Skeletal muscle tissue (tissue), 4 donors: ENCODE data around the gene MUC4. TPM values are rescaled to one million over a fixed set of nuclear protein-coding genes. Genes with fewer than 3 reads are reported as not detected.

Source experiments
- H3K27ac ChIP-seq: one replicate; pipeline ENCODE4 v1.7.0; 2013; ENCODE audit warnings: mild to moderate bottlenecking, low read depth, low read length, inconsistent platforms
- H3K27me3 ChIP-seq, 3 donors: one replicate each; pipeline ENCODE4 v1.7.0; 2013; ENCODE audit warnings: low read length in 3 of 3; ENCODE audit not compliant: control insufficient read depth in 3 of 3, insufficient read depth in 3 of 3
- H3K36me3 ChIP-seq, 3 donors: one replicate each; pipeline ENCODE4 v1.7.0; 2013; ENCODE audit warnings: low read length in 3 of 3; ENCODE audit not compliant: control insufficient read depth in 3 of 3, insufficient read depth in 3 of 3
- H3K4me1 ChIP-seq, 3 donors: one replicate each; pipeline ENCODE4 v1.7.0; 2013; ENCODE audit warnings: low read length in 3 of 3, mild to moderate bottlenecking in 3 of 3; ENCODE audit not compliant: control insufficient read depth in 3 of 3, insufficient read depth in 3 of 3
- H3K4me3 ChIP-seq, 3 donors: one replicate each; pipeline ENCODE4 v1.7.0; 2013; ENCODE audit warnings: low read length in 3 of 3
- H3K9ac ChIP-seq, 3 donors: one replicate each; pipeline ENCODE4 v1.7.0; 2013; ENCODE audit warnings: low read length in 3 of 3, mild to moderate bottlenecking in 3 of 3, moderate library complexity in 2 of 3, low read depth in 1 of 3
- H3K9me3 ChIP-seq, 3 donors: one replicate each; pipeline ENCODE4 v1.7.0; 2013; ENCODE audit warnings: low read length in 3 of 3; ENCODE audit not compliant: control insufficient read depth in 3 of 3
- total RNA-seq: library from RNA; depleted of rRNA; stranded (reverse); fragments of >200 nt; gene quantifications from one replicate; pipeline ENCODE4 v1.2.3, GENCODE V29; 2014
- donor health status: Osteomylitis.

The MUC4 gene
- total RNA-seq, 1 donor from 2014 or later: 0.52 TPM

- H3K9me3 ChIP-seq: no peaks in the 10 kb centered on the region
- H3K27ac ChIP-seq: no peak overlapping the region
- peaks cover 8 to 14% (median 9%) of the 10 kb centered on the region in 3 donors for H3K36me3 ChIP-seq
- H3K4me1 ChIP-seq: no peaks in the 10 kb centered on the region
- H3K4me3 ChIP-seq: no peak overlapping the region
- no peaks in the 10 kb centered on the region for H3K27me3 ChIP-seq
- H3K9ac ChIP-seq: no peak overlapping the region
Observed at GRCh38 chr3:195703776-195704175, 108.0 kb downstream of the MUC4 start.

DNA sequence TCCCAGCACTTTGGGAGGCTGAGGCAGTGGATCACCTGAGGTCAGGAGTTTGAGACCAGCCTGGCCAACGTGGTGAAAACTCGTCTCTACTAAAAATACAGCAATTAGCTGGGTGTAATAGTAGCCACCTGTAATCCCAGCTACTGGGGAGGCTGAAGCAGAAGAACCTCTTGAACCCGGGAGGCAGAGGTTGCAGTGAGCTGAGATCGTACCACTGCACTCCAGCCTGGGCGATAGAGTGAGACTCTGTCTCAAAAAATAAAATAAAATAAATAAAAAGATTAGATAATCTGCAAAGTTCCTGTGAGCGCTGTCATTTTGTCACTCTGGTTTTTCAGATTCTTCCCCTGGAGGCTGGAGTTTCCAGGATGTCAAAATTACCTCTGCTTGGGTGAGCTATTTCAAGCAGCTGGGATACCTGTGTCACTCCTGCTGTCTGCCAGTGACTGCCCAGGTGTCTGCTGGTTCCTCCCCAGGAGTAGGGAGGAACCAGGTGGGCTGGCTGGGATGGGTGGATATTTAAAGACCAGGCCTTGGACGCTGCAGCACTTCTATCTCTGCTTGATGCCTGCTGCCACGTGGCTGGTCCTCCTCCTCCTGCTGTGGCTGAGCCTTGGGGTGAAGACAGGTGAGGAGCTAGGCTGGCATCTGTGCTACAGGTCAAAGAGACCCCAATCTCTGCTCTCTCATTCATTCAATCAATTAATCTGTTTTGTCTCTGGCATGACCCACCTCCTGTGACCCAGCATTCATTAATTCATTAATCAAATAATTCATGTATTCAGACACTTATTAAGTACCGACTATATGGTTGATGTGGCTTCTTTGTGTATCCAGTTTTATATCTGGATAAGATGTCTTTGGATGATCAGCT is 110.5 kb downstream of the MUC4 start:
- H3K4me1 ChIP-seq: peaks cover 0 to 8% (median 2%) of the 10 kb centered on the region in 3 donors
- H3K36me3 ChIP-seq: peaks cover 2 to 10% (median 4%) of the 10 kb centered on the region in 3 donors
- H3K27me3 ChIP-seq: no peaks in the 10 kb centered on the region
- no peak overlapping the region for H3K27ac ChIP-seq
- H3K4me3 ChIP-seq: no peak overlapping the region
- no peaks in the 10 kb centered on the region for H3K9me3 ChIP-seq
- H3K9ac ChIP-seq: no peak overlapping the region

DNA sequence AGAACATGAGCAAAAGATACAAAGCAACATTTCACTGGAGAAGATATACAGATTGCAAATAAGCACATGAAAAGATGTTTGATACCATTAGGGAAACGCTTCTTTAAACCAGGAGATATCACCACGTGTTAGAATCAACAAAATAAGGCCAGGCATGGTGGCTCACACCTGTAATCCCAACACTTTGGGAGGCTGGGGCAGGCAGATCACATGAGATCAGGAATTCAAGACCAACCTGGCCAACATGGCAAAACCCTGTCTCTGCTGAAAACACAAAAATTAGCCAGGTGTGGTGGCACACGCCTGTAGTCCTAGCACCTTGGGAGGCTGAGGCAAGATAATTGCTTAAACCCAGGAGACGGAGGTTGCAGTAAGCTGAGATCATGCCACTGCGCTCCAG is 111.4 kb downstream of the MUC4 start:
- no peak overlapping the region for H3K4me3 ChIP-seq
- peaks cover 0 to 8% (median 2%) of the 10 kb centered on the region in 3 donors for H3K4me1 ChIP-seq
- H3K36me3 ChIP-seq: peaks cover 2 to 10% (median 4%) of the 10 kb centered on the region in 3 donors
- no peaks in the 10 kb centered on the region for H3K9me3 ChIP-seq
- no peaks in the 10 kb centered on the region for H3K27me3 ChIP-seq
- no peak overlapping the region for H3K27ac ChIP-seq
- no peak overlapping the region for H3K9ac ChIP-seq

DNA sequence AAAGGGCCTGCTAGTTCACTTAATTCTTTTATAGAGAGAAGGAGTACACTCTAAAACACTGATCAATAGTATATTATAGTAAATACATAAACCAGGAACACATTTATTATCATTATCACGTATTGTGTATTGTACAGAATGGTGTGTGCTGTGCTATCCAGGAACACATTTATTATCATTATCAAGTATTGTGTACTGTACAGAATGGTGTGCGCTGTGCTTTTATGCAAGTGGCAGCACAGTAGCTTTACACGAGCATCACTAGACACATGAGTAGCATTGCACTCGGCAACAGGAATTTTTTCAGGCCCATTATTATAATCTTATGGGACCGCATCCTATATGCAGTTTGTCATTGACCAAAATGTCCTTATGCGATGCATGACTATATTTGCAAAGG is 111.9 kb downstream of the MUC4 start:
- no peak overlapping the region for H3K4me3 ChIP-seq
- H3K9ac ChIP-seq: no peak overlapping the region
- H3K27ac ChIP-seq: no peak overlapping the region
- H3K4me1 ChIP-seq: peaks cover 0 to 8% (median 2%) of the 10 kb centered on the region in 3 donors
- peaks cover 3 to 10% (median 6%) of the 10 kb centered on the region in 3 donors for H3K36me3 ChIP-seq
- no peaks in the 10 kb centered on the region for H3K27me3 ChIP-seq
- no peaks in the 10 kb centered on the region for H3K9me3 ChIP-seq

- Histone ChIP-seq H3K27me3 (no peaks in the 10 kb centered on the region), H3K36me3 (peaks cover 7 to 10% (median 10%) of the 10 kb centered on the region in 3 donors), H3K4me1 (peaks cover 0 to 8% (median 2%) of the 10 kb centered on the region in 3 donors), H3K27ac (no peak overlapping the region), H3K9me3 (no peaks in the 10 kb centered on the region), H3K9ac (no peak overlapping the region), H3K4me3 (no peak overlapping the region)
Observed at GRCh38 chr3:195699388-195699771, 112.3 kb downstream of the MUC4 start.

DNA sequence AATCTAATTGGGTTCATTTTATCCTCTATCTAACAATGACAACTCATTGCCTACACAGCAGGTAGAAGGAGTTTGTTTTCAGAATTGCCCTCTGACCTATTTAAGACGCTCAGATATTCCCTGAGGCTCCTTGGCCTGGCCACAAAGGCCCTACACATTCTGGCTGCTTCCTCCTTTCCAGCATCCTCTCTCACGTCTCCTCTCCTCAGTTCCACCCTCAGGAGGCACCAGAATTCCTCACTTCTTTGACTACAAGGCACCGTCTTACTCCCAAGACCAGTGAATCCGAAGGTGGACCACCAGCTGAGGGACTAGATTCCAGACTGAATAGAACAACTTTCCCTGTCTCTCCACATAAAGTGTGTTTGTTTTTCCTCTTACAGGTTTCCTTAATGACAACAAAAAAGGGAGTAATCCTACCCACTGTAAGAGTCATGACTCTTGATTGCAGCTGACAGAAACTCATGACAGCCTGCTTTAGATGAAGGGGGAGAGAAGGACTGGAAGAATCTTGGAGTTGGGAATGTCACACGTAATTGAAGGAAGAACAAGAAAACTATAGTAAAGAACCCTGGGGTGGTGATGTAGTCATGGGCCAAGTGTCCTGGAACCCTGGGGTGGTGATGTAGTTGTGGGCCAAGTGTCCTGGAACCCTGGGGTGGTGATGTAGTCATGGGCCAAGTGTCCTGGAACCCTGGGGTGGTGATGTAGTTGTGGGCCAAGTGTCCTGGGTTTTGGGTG is 112.9 kb downstream of the MUC4 start:
- Histone ChIP-seq H3K4me3 (no peak overlapping the region), H3K27me3 (no peaks in the 10 kb centered on the region), H3K9me3 (no peaks in the 10 kb centered on the region), H3K4me1 (peaks cover 0 to 8% (median 2%) of the 10 kb centered on the region in 3 donors), H3K36me3 (peaks cover 10 to 15% (median 12%) of the 10 kb centered on the region in 3 donors), H3K9ac (no peak overlapping the region), H3K27ac (no peak overlapping the region)

- Histone ChIP-seq H3K27ac (no peak overlapping the region), H3K36me3 (peaks cover 10 to 20% (median 18%) of the 10 kb centered on the region in 3 donors), H3K9ac (no peak overlapping the region), H3K4me3 (no peak overlapping the region), H3K9me3 (no peaks in the 10 kb centered on the region), H3K4me1 (peaks cover 0 to 8% (median 2%) of the 10 kb centered on the region in 3 donors), H3K27me3 (no peaks in the 10 kb centered on the region)
Observed at GRCh38 chr3:195698325-195698646, 113.4 kb downstream of the MUC4 start.

DNA sequence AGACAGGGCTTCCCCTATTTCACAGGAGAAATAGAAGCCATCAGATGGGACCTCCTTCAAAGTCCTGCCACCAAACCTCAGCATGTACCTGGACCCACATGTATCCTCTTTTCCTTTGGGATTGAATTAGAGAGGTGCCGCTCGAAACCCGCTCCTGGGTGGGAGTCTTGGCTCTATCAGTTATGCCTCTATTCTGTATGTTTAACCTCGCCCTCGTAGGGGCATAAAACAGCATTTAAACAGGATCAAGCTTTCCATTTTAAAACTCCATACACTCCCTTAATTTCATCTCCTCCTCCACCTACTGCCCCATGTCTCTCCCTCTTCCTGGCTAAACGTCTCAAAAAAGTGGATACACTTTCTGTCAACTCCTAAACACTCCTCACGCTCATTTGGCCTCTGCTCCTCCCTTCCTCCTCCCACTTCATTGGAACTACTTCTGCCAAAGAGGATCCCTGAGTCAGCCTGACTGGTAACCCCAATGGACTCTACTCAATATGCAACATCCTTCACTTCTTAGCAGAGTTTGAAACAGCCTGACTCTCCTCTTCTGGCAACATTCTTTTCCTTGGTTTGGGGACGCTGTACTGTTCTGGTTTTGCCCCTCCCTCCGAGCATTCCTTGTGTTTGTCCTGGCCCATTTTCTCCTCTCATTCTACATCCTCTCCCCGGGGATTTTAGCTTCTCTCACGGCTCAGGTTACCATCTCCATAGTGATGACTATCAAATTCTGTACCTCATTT is 114.0 kb downstream of the MUC4 start:
- Histone ChIP-seq H3K27me3 (no peaks in the 10 kb centered on the region), H3K27ac (no peak overlapping the region), H3K36me3 (peaks cover 10 to 20% (median 20%) of the 10 kb centered on the region in 3 donors), H3K4me3 (no peak overlapping the region), H3K9ac (no peak overlapping the region), H3K9me3 (no peaks in the 10 kb centered on the region), H3K4me1 (peaks cover 0 to 8% (median 2%) of the 10 kb centered on the region in 3 donors)
